Activated CD4-positive, CD25-positive, alpha-beta regulatory T cell treated with anti-CD3 and anti-CD28 coated beads, Interleukin-2, amount 50 U/mL, for 24 hours (primary cell): ENCODE results near the gene ACTL8.

Experiments
- ATAC-seq, 2 donors: fragments of 150-1000 bp; cut with Tn5 transposase; one replicate each; pipeline ENCODE4 v1.10.0; 2021; ENCODE audit warnings: mild to moderate bottlenecking in 1 of 2, moderate library complexity in 1 of 2

ACTL8 gene

DNA sequence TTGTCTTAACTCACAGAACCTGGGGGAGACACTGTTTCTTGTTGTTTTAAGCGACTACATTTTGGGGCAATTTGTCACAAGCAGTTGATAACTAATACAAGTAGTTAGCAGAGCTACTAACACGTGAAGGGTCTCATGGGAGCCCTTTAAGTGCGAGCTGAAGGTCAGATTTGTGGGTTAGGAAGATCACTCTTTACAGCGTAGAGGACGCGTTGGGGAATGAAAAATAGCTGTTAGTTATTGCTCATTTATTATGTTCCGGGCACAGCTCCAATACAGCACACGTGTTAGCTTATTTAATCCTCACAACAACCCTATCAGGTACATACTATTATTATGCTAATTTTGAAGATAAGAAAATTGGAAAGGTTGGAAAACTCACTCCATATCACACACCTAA, 95.9 kb downstream of the ACTL8 start:
- no peak for ATAC-seq

DNA sequence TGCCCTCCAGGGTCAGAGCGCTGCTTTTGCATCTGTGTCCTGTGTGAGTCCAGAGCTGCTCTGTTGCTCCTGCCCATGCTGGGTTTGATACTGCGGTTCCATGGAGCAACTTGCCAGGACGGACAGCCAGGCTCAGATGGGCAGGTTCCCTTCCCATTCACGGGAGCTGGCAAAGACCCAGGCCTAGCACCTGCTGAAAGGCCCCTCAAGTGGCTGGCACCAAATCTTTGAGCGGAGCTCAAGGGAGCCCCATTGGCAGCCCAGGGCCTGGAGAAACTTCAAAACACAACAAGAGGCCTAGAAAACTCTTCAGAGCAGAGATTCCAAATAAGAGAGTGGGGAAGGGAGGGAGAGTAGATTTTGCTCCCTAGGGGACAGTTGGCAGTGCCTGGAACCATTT, 97.2 kb downstream of the ACTL8 start:
- no peak for ATAC-seq

DNA sequence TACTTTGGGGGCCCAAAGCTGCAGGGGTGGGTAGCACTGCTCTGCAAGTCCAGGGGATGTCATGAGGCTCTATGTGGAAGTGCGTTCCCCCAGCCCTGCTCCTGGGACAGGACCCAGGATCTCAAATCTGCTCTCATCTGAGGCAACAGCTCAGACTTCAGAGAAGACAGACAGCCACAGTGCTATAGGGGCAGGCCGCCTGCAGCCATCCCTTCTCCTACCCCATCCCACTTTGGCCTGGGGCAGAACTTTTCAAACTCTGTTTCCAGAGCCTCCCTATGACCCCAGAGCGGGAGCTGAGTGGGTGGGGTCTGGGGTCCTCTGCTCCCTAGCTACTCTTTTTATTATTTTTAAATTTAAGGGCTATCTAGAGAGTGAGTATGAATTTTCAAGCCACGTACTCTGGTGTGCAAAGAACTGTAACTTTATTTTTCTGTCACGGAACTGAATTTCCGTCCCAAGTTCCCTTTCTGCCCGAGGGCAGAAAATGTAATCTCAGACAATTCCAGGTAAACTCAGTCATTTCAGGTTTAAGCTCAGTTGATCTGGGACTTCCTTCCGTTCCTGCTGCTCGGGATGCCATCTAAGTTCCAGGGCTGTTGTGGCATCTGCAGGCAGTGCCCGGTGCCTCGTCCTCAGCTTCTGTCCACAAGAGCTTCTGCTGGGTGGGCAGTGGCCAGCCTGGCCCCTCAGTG, 98.3 kb downstream of the ACTL8 start:
- no peak for ATAC-seq

- ATAC-seq = no peak
Measured at GRCh38 chr1:17856496-17857108, 101.5 kb downstream of the ACTL8 start.

DNA sequence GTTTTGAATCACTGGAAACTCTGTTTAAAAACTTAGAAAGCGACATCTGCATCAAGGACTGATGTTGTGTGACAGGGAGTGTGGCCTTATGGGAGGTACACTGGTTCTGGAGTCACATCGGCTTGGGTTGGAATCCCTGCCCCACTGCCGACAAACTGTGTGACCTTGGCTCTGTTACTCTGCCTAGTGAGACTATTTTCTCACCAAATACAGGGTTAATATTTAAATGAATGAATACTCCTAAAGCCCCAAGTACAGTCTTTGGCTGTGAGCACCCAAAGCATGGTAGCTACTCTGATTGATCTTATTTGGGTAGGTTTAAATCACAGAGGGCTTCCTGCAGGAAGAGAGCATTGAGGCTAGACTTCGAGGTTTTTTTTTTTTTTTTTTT, 102.0 kb downstream of the ACTL8 start:
- ATAC-seq = no peak

- no peak for ATAC-seq
Measured at GRCh38 chr1:17857996-17858395, 102.9 kb downstream of the ACTL8 start.

- no peak for ATAC-seq
Measured at GRCh38 chr1:17860812-17861211, 105.7 kb downstream of the ACTL8 start.

GRCh38 chr1:17861685-17862084, 106.6 kb downstream of the ACTL8 start:
- no peak for ATAC-seq

DNA sequence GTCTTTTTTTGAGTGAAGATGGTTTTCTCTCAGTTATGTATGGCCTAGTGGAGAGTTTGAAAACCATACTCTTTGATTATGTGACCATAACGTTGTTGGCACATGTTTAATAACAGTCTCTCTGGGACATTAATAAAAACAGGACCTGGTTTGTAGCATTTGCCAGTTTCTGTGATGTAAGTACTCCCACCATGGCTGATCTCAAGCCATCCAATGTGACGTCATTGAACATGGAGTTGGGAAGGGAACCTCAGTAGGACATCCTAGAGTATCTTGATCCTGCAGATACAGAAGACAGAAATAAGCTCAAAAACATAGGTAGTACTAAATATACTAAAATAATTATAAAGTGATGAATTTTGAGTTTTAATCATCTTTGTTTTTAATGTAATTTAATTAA, 107.0 kb downstream of the ACTL8 start:
- no peak for ATAC-seq

DNA sequence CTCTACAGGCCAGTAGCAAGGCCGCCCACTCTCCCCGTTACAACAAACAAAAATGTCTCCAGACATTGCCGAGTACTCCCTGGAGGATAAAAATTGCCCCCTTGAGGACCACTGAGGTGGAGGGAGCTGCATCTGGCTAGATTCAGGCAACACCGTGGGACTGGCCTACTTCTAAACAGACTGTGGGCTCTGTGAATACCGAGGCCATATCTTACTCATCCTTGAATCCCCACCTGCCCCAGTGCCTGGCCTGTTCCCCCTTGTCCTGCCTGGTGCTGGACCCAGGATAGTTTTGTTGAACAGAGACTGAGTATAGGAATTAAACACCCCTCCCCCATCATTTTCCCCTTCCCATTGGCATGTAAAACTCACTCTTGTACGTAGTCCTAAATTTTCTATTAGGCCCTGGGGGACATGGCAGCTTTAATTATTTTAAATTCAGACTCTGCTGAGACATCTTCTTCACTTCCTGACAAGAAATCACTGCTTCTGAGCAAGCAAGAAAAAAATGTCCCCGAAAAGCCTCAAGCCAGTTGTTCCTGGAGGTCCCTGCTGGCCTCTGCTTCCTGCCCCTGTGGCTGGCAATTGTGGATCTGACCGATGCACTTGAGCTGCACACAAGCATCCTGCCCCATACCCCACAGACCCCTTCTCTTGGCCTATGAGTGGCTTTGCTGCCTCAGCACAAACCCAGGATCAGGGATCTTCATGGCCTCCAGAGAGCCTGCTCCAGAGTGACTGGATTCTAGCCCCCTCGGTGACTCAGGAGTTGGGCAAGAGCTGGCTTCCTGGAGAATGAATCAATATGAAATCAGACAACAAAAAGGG, 111.0 kb downstream of the ACTL8 start:
- ATAC-seq = no peak

DNA sequence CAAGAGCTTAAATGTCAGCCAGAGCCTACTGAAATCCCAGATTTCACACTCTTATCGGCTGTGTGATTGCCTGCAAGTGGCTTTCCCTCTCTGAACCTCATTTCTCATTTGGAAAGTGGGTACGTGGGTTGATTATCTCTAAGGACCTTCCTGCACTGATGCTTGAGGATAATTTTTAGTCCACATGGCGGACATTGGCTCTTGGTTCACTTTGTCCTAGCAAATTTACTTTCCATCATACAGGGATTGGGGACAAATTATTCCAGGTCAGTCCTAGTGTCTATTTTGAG, 111.6 kb downstream of the ACTL8 start:
- no peak for ATAC-seq

- no peak for ATAC-seq
Measured at GRCh38 chr1:17867470-17867869, 112.3 kb downstream of the ACTL8 start.

DNA sequence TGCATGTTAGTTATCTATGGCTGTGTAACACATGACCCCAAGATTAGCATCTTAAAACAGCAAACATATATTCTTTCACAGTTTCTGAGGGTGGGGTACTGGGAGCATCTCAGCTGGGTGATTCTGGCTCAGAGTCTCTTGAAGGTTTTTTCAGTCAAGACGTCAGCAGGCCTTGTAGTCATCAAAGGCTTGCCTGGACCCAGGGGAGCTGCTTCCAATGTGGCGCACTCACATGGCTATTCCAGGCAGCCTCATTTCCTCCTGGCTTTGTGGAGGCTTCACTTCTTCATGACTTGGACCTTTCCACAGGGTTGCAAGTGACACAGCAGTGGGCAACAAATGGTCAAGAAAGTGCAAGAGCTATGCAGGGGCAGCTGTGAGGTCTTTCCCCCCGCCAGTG, 114.7 kb downstream of the ACTL8 start:
- no peak for ATAC-seq

- ATAC-seq = no peak
Measured at GRCh38 chr1:17870679-17871078, 115.5 kb downstream of the ACTL8 start.

DNA sequence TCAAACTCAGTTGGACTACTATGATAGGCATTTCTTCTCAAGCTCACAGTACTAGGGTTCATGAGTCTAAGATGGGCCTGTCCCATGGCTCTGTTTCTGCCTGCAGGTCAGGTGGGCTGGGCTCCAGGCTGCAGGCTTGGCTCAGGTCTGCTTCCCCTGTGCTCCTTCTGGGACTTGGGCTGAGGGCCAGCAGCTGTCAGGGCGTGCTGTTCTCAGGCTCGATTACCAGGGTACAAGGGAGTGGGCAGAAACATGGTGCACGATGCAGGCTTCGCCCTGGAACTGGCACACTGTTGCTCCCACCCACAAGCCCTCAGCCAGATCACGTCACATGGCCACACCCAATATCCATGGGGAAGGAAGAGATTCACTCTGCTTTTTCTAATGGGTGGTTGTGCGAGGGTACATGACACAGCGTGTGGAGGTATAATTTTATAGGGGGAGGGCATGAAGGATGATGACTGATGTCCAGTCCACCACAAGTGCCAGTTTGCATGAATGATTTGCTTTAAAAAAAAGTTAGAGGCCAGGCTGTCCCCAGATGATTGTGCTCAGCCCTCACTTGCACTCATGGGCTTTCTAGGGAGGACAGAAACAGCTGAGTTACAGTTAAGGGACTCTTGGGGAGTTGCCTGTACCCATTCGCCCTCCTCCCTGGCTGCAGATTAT, 118.0 kb downstream of the ACTL8 start:
- ATAC-seq = no peak

- no peak for ATAC-seq
Measured at GRCh38 chr1:17874231-17874630, 119.1 kb downstream of the ACTL8 start.

- no peak for ATAC-seq
Measured at GRCh38 chr1:17874710-17875109, 119.6 kb downstream of the ACTL8 start.

DNA sequence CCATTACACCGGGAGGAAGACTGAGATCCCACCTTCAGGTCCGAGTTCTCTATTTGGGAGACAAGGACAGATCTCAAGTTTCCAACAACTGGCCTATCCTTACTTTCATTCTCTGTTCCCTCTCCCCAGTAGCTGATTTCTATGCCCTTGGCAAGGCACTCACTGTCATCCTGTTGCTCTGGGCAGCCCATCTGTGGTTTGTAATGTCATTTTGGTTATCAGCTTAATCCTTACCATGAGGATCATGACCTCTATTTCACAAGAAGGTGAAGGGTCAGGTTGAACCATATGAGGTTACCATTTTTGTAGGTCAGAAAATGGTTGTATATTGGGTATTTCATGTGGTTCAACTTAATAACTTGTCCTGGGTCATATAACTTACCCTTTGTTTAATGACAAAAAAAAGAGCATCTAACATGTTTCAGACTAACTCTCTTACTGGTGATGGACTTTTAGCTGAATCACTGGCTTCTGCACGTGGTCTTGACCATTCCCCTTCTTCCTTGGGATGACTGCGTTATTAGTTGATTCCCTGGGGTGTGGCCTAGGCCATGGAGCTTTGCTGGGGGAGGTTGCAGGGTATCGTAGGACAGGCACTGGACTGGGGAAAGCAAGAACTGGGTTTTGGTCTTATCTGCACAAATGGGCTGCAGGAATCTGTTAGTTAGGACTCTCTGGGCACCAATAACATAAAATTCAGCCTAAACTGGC, 120.2 kb downstream of the ACTL8 start:
- no peak for ATAC-seq

DNA sequence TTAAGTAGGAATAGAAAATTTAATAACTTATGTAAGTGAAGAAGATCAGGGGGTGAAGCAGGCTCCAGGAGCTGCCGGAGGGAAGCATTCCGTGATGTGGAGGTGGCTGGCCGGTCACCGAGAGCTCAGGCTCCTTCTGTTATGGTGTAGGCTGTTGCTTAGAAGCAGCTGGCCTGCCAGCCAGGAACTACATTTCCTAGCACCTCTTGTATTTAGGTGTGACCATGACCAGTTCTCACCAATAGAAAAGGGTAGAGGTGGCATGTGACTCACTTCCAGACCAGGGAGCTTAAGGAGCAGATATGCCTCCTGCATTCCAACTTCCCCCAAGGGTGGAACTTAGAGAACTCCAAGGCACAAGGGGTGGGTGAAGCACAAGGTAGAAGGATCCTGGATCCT, 120.7 kb downstream of the ACTL8 start:
- no peak for ATAC-seq
